KMS-11 (cell line): ENCODE measurements around the gene SIAH2.
A peak's percentile ranks its signal among the peaks of the same experiment; 100 is the strongest.

Experiments used
- H2AFZ ChIP-seq: fragments of 200-600 bp; sonication (generic); 2 replicates; pipeline ENCODE4 v1.6.1; 2016; ENCODE audit warnings: antibody characterized with exemption, mixed run types, low read depth
- H3K27ac ChIP-seq: fragments of 200-600 bp; sonication (generic); 2 replicates; pipeline ENCODE4 v1.6.1; 2016; ENCODE audit warnings: mild to moderate bottlenecking, mixed run types
- H3K27me3 ChIP-seq: fragments of 200-600 bp; sonication (generic); 2 replicates; pipeline ENCODE4 v1.6.1; 2017; ENCODE audit warnings: mild to moderate bottlenecking, low read depth, mixed run types, moderate library complexity; ENCODE audit not compliant: insufficient read depth
- H3K36me3 ChIP-seq: fragments of 200-600 bp; sonication (generic); 2 replicates; pipeline ENCODE4 v1.6.1; 2017; ENCODE audit warnings: mild to moderate bottlenecking, mixed run types; ENCODE audit not compliant: insufficient read depth
- H3K4me1 ChIP-seq: fragments of 200-600 bp; sonication (generic); 2 replicates; pipeline ENCODE4 v1.6.1; 2016; ENCODE audit warnings: mild to moderate bottlenecking, low read depth, mixed run types; ENCODE audit not compliant: poor library complexity, severe bottlenecking
- H3K4me2 ChIP-seq: fragments of 200-600 bp; sonication (generic); 2 replicates; pipeline ENCODE4 v1.7.0; 2016; ENCODE audit warnings: mild to moderate bottlenecking, mixed run types
- H3K4me3 ChIP-seq: fragments of 200-600 bp; sonication (generic); IDR thresholded peaks from 2 replicates; pipeline ENCODE4 v1.6.1; 2017; ENCODE audit warnings: low read depth, low read length, mixed read lengths; ENCODE audit not compliant: insufficient read depth
- H3K79me2 ChIP-seq: fragments of 200-600 bp; sonication (generic); 2 replicates; pipeline ENCODE4 v1.6.1; 2016; ENCODE audit warnings: low read depth, mixed run types; ENCODE audit not compliant: insufficient read depth
- H3K9ac ChIP-seq: fragments of 200-600 bp; sonication (generic); 2 replicates; pipeline ENCODE4 v1.6.1; 2016; ENCODE audit warnings: mild to moderate bottlenecking, mixed run types
- H4K20me1 ChIP-seq: fragments of 200-600 bp; sonication (generic); 2 replicates; pipeline ENCODE4 v1.6.1; 2016; ENCODE audit warnings: mild to moderate bottlenecking, mixed run types; ENCODE audit not compliant: insufficient read depth
- CTCF ChIP-seq: fragments of 200-600 bp; sonication (generic); conservative IDR thresholded peaks from 2 replicates; pipeline ENCODE4 v1.6.1; 2017; ENCODE audit warnings: low read depth, mild to moderate bottlenecking, antibody characterized with exemption, low read length, moderate library complexity, mixed read lengths

SIAH2 gene

GRCh38 chr3:150722267-150722666, 40.7 kb downstream of the SIAH2 start:
- no peaks in the 10 kb centered on the region for H3K4me1 ChIP-seq
- no peak overlapping the region for H2AFZ ChIP-seq
- no peaks in the 10 kb centered on the region for H4K20me1 ChIP-seq
- no peaks in the 10 kb centered on the region for H3K27me3 ChIP-seq
- no peak overlapping the region for H3K27ac ChIP-seq
- no peak overlapping the region for H3K4me3 ChIP-seq
- no peaks in the 10 kb centered on the region for H3K79me2 ChIP-seq
- TF ChIP-seq CTCF = no peak
- H3K4me2 ChIP-seq = no peak overlapping the region
- no peak overlapping the region for H3K9ac ChIP-seq
- H3K36me3 ChIP-seq = no peaks in the 10 kb centered on the region

- Histone ChIP-seq H3K4me1 (no peaks in the 10 kb centered on the region), H3K36me3 (no peaks in the 10 kb centered on the region), H3K27ac (no peak overlapping the region), H2AFZ (peak overlapping the region; percentile 15; the same call in 1 of the 2 replicates), H3K9ac (no peak overlapping the region), H3K79me2 (no peaks in the 10 kb centered on the region), H3K4me3 (no peak overlapping the region), H4K20me1 (no peaks in the 10 kb centered on the region), H3K4me2 (no peak overlapping the region), H3K27me3 (no peaks in the 10 kb centered on the region)
- peak; percentile 93 for TF ChIP-seq CTCF
Measured at GRCh38 chr3:150721285-150722130, 41.5 kb downstream of the SIAH2 start.

GRCh38 chr3:150720444-150720843, 42.5 kb downstream of the SIAH2 start:
- Histone ChIP-seq H3K4me1 (no peaks in the 10 kb centered on the region), H3K79me2 (no peaks in the 10 kb centered on the region), H3K27me3 (no peaks in the 10 kb centered on the region), H3K4me3 (no peak overlapping the region), H3K36me3 (no peaks in the 10 kb centered on the region), H4K20me1 (no peaks in the 10 kb centered on the region), H3K27ac (no peak overlapping the region), H3K4me2 (no peak overlapping the region), H2AFZ (no peak overlapping the region), H3K9ac (no peak overlapping the region)
- no peak for TF ChIP-seq CTCF

- H3K4me3 ChIP-seq = no peak overlapping the region
- no peaks in the 10 kb centered on the region for H3K4me1 ChIP-seq
- H3K79me2 ChIP-seq = no peaks in the 10 kb centered on the region
- H3K4me2 ChIP-seq = no peak overlapping the region
- H2AFZ ChIP-seq = no peak overlapping the region
- no peak for TF ChIP-seq CTCF
- no peak overlapping the region for H3K9ac ChIP-seq
- H4K20me1 ChIP-seq = no peaks in the 10 kb centered on the region
- H3K27ac ChIP-seq = no peak overlapping the region
- no peaks in the 10 kb centered on the region for H3K27me3 ChIP-seq
- no peaks in the 10 kb centered on the region for H3K36me3 ChIP-seq
Measured at GRCh38 chr3:150710097-150710496, 52.9 kb downstream of the SIAH2 start.
